OCI-LY1 (cell line): ENCODE measurements around the gene PALD1.
A peak's percentile ranks its signal among the peaks of the same experiment; 100 is the strongest.

Source experiments
- H2AFZ ChIP-seq: fragments of 200-600 bp; sonication (generic), shearing (Covaris generic); 2 replicates; pipeline ENCODE4 v1.6.0; 2014; ENCODE audit warnings: antibody characterized with exemption, mild to moderate bottlenecking, low read length
- H3F3A ChIP-seq: fragments of 200-600 bp; sonication (generic), shearing (Covaris generic); 2 replicates; pipeline ENCODE4 v1.6.0; 2014; ENCODE audit warnings: mild to moderate bottlenecking, antibody characterized with exemption, low read length, moderate library complexity; ENCODE audit not compliant: insufficient read depth
- H3K27ac ChIP-seq: fragments of 200-600 bp; sonication (generic); 2 replicates; pipeline ENCODE4 v1.5.1; 2014; ENCODE audit warnings: low read length, mixed run types, mild to moderate bottlenecking, low read depth; ENCODE audit not compliant: poor library complexity, severe bottlenecking
- H3K27me3 ChIP-seq: fragments of 200-600 bp; sonication (generic); 2 replicates; pipeline ENCODE4 v1.6.0; 2014; ENCODE audit warnings: antibody characterized with exemption, mild to moderate bottlenecking, low read length, moderate library complexity; ENCODE audit not compliant: insufficient read depth
- H3K36me3 ChIP-seq: fragments of 200-600 bp; sonication (generic); 2 replicates; pipeline ENCODE4 v1.6.1; 2014; ENCODE audit warnings: mild to moderate bottlenecking, antibody characterized with exemption, low read length, moderate library complexity, mixed read lengths; ENCODE audit not compliant: insufficient read depth
- H3K4me1 ChIP-seq: fragments of 200-600 bp; sonication (generic); 2 replicates; pipeline ENCODE4 v1.5.1; 2014; ENCODE audit warnings: mild to moderate bottlenecking, low read length, moderate library complexity; ENCODE audit not compliant: insufficient read depth, severe bottlenecking
- H3K4me2 ChIP-seq: fragments of 200-600 bp; sonication (generic), shearing (Covaris generic); 2 replicates; pipeline ENCODE4 v1.6.1; 2014; ENCODE audit warnings: low read length
- H3K4me3 ChIP-seq: fragments of 200-600 bp; sonication (generic); 2 replicates; pipeline ENCODE4 v1.5.1; 2014; ENCODE audit warnings: low read length, low read depth, mild to moderate bottlenecking, mixed read lengths; ENCODE audit not compliant: poor library complexity, severe bottlenecking
- H3K79me2 ChIP-seq: fragments of 200-600 bp; shearing (Covaris generic); 2 replicates; pipeline ENCODE4 v1.6.1; 2016; ENCODE audit warnings: mixed run types, low read length, mixed read lengths; ENCODE audit not compliant: insufficient read depth
- H3K9ac ChIP-seq: fragments of 200-600 bp; sonication (generic), shearing (Covaris generic); 2 replicates; pipeline ENCODE4 v1.6.1; 2014; ENCODE audit warnings: mild to moderate bottlenecking, low read length, mixed read lengths
- H3K9me2 ChIP-seq: fragments of 200-600 bp; sonication (generic), shearing (Covaris generic); 2 replicates; pipeline ENCODE4 v1.6.1; 2014; ENCODE audit warnings: low read depth, mild to moderate bottlenecking, low read length, mixed read lengths
- H3K9me3 ChIP-seq: fragments of 200-600 bp; shearing (Covaris generic); 2 replicates; pipeline ENCODE4 v1.6.1; 2014; ENCODE audit warnings: low read length, mixed read lengths
- H4K20me1 ChIP-seq: fragments of 200-600 bp; sonication (generic), shearing (Covaris generic); 2 replicates; pipeline ENCODE4 v1.6.0; 2016; ENCODE audit warnings: mild to moderate bottlenecking, low read length; ENCODE audit not compliant: insufficient read depth
- CTCF ChIP-seq: fragments of 200-600 bp; sonication (generic), shearing (Covaris generic); IDR thresholded peaks from 2 replicates; pipeline ENCODE4 v1.5.1; 2017; ENCODE audit warnings: mild to moderate bottlenecking, antibody characterized with exemption, low read length, moderate library complexity, mixed read lengths
- EZH2 ChIP-seq: fragments of 200-600 bp; sonication (generic), shearing (Covaris generic); IDR thresholded peaks from 2 replicates; pipeline ENCODE4 v1.8.0; 2017; ENCODE audit warnings: borderline replicate concordance, mixed run types, mild to moderate bottlenecking, antibody characterized with exemption, low read length, moderate library complexity, mixed read lengths

Gene PALD1

GRCh38 chr10:70593513-70593890, 114.9 kb downstream of the PALD1 start:
- H3K36me3 ChIP-seq: peaks cover 19% of the 10 kb centered on the region
- peaks cover 92% of the 10 kb centered on the region for H3K4me1 ChIP-seq
- no peaks in the 10 kb centered on the region for H4K20me1 ChIP-seq
- no peaks in the 10 kb centered on the region for H3K9me3 ChIP-seq
- no peak overlapping the region for H3K4me3 ChIP-seq
- H3K9me2 ChIP-seq: no peaks in the 10 kb centered on the region
- TF ChIP-seq EZH2 (no peak), CTCF (no peak)
- H3K79me2 ChIP-seq: no peaks in the 10 kb centered on the region
- H3K4me2 ChIP-seq: no peak overlapping the region
- H3F3A ChIP-seq: 0 out of 2 replicates have a peak, but pooled peaks cover 4% of the 10 kb centered on the region
- peak overlapping the region; percentile 98 for H3K27ac ChIP-seq
- H2AFZ ChIP-seq: no peak overlapping the region
- no peak overlapping the region for H3K9ac ChIP-seq
- H3K27me3 ChIP-seq: no peaks in the 10 kb centered on the region

- Histone ChIP-seq H3K36me3 (peaks cover 25% of the 10 kb centered on the region), H3F3A (0 out of 2 replicates have a peak, but pooled peaks cover 4% of the 10 kb centered on the region), H2AFZ (no peak overlapping the region), H3K27ac (peak overlapping the region; percentile 98), H3K79me2 (no peaks in the 10 kb centered on the region), H3K4me1 (peaks cover 90% of the 10 kb centered on the region), H4K20me1 (no peaks in the 10 kb centered on the region), H3K9me2 (no peaks in the 10 kb centered on the region), H3K9ac (peak overlapping the region; percentile 25; the same call in 1 of the 2 replicates), H3K27me3 (no peaks in the 10 kb centered on the region), H3K4me2 (no peak overlapping the region), H3K9me3 (no peaks in the 10 kb centered on the region), H3K4me3 (no peak overlapping the region)
- TF ChIP-seq EZH2: no peak
- TF ChIP-seq CTCF: no peak
Measured at GRCh38 chr10:70594161-70594560, 115.6 kb downstream of the PALD1 start.

- TF ChIP-seq CTCF (no peak), EZH2 (no peak)
- Histone ChIP-seq H3K4me1 (peaks cover 90% of the 10 kb centered on the region), H3K36me3 (peaks cover 36% of the 10 kb centered on the region), H3K4me2 (0 out of 2 replicates have a peak overlapping the region, but pooled peaks have one; percentile 0), H3K4me3 (no peak overlapping the region), H3K9me3 (no peaks in the 10 kb centered on the region), H4K20me1 (no peaks in the 10 kb centered on the region), H2AFZ (no peak overlapping the region), H3K9ac (no peak overlapping the region; the same call in 1 of the 2 replicates), H3K27ac (peak overlapping the region; percentile 98), H3K9me2 (no peaks in the 10 kb centered on the region), H3K27me3 (no peaks in the 10 kb centered on the region), H3F3A (no peaks in the 10 kb centered on the region), H3K79me2 (no peaks in the 10 kb centered on the region)
Measured at GRCh38 chr10:70595566-70596016, 117.0 kb downstream of the PALD1 start.
